ENCODE results near the gene ZDHHC11.
"Not testable (repeated sequence)": the region's sequence is repeated elsewhere in the genome, so short reads cannot be mapped to it uniquely, and the experiment has no call there.

ZDHHC11 gene

DNA sequence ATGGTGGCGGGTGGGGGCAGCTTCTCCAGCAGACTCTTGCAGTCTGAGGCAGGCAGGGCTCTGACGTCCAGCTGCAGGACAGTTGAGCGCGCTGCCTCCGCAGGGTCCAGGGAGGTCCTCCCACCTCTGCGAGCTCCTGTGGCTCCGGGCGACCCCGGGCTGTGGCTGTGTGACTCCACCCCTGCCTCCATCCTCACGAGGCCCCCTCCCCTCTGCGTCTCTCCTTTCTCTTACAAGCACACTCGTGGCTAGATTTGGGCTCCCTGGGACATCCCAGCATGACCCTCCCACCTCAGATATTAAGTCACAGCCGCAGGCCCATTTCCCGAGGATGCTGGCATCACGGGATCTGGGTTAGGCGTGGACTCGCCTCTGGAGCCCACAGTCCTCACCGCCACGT lies 100.6 kb downstream of the ZDHHC11 start:
- DNase-seq (ENCODE audit: extremely low read depth in 1 of 2, low read depth in 1 of 2): not testable (repeated sequence)

DNA sequence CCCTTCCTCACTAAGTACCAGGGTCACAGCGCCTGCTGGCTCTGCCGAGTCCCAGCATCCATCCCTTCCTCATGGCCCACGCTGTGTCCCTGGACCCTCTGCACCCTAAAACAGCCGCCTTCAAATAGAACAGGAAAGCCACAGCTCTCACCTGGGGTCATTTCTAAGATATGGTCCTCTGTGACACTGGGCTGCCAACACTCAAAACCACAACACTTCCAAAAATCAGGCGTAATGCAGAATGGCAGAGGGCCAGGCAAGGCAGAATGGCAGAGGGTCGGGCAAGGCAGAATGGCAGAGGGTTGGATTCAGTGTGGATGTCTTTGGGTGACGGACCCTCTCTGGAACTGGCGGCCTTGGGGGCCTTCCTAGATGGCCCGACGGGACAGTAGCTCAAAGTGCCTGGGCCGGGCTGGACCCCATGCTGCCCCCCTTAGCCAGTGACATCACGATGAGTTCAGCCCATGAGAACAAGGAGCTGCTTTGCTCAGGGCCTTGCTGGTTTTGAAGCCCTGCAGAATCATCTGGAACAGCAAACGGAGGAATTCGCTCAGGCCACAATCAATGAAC lies 101.6 kb downstream of the ZDHHC11 start:
- DNase-seq (ENCODE audit: extremely low read depth in 1 of 2, low read depth in 1 of 2): no peak

DNA sequence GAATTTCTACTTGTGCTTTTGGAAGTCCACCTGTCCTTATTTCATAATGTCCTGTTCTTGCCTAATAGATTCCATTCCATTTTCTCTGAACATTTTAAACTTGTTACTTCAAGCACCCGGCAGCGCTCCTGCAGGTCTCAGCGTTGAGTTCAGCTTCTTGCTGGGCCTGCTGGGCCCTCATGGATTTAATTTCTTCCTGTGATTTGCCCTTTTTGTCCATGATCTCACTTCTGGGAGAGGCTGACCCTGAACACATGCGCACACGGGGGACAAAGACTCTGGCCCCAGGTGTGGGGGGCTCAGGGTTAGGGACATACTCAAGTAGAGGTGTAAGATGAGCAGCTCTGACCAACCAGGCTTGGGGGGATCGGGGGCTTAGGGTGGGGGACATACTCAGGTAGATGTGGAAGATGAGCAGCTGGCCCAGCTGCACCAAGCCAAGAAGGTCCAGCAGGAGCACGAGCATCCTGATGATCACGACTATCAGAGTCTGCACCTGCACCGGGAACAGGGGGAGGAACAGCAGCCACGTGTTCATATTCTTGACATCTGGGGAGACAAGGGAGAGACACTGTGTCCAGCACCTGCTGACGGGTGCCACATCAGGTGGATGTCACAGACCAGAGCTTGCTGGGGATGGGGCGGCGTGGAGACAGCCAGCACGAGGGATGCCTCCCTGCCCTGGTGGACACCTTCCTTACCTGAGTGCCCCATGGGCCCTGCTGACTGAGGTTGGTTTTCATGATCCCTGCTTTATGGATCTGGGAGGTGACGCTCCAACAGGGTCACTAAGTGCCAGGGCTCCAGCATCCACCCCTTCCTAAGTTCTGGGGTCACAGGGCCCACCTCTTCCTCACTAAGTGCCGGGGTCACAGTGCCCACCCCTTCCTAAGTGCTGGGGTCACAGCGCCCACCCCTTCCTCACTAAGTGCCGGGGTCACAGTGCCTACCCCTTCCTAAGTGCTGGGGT lies 102.5 kb downstream of the ZDHHC11 start:
- not testable (repeated sequence) for DNase-seq (ENCODE audit: extremely low read depth in 1 of 2, low read depth in 1 of 2)

DNA sequence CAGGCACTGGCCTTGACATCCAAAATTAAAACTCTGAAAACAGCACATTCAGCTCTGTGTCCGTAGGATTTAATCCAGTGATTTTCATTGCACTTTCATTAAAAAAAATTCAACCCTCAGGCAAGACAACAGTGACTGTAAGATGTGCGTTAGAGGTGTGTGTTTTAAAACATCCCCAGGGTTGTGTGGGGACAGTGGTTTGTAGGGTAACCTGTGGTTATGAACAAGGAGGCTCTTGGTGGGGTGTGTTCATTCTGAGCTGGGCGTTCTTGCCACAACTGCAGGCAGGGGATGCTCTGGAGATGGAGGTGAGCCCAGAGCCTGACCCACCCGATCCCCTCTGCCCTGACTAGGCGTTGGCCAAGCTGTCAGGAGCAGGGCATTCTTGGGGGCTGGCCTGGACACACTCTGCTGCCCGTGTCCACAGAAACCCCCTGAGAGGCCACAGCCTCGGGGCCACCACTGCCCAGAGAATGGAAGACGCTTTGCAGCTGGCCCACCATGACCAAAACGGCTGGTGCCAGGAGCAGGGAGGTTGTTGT lies 103.4 kb downstream of the ZDHHC11 start:
- not testable (repeated sequence) for DNase-seq (ENCODE audit: extremely low read depth in 1 of 2, low read depth in 1 of 2)

DNA sequence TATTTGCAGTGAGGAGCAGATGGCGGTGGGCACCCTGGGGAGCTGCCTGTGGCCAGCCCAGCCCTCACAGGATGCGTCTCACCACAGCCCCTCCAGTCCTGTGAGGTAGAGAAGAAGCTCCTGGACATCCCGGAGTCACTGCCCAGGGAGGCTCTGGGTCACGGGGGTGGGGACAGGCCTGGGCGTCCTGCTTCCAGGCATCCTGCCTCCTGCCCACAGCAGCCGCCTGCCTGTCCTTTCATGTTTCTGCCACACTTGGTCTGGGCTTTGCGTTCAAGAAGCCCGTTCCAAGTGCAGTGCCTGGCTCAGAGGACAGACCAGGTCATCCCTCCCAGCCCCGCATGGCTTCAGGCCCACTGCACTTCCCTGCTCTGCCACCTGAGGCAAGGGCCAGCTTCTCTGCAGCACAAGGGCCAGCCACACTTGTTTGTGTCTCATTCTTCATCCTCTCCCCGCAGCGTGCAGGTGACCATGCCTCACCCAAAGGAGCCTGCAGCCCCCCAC lies 104.5 kb downstream of the ZDHHC11 start:
- DNase-seq (ENCODE audit: extremely low read depth in 1 of 2, low read depth in 1 of 2): no peak

All from stimulated activated CD8-positive, alpha-beta memory T cell treated with anti-CD3 and anti-CD28 coated beads, Interleukin-7, amount 100 ng/mL, for 48 hours (primary cell).